Body of pancreas (tissue), 4 donors: ENCODE data around the gene COX4I2. TPM values are rescaled to one million over a fixed set of nuclear protein-coding genes. Genes with fewer than 3 reads are reported as not detected.

Source experiments
- ATAC-seq: fragments of 150-250 bp; one replicate; pipeline ENCODE4 v1.9.1; 2016
- DNase-seq, 4 donors: peaks; one replicate each; pipeline ENCODE4 v3.0.0-alpha.2; 2019
- H3K27ac ChIP-seq, 4 donors: fragments of 200-600 bp; sonication (generic); 1 replicate in 3 of 4; 2 replicates in 1 of 4; pipeline versions ENCODE4 v1.5.1 to v1.6.1; 2016 to 2019; ENCODE audit warnings: mild to moderate bottlenecking in 1 of 4, mixed read lengths in 1 of 4, moderate library complexity in 1 of 4
- H3K27me3 ChIP-seq, 2 donors: fragments of 200-600 bp; sonication (generic); one replicate each; pipeline ENCODE4 v1.6.0; 2016; ENCODE audit warnings: mild to moderate bottlenecking in 1 of 2
- H3K36me3 ChIP-seq, 2 donors: fragments of 200-600 bp; sonication (generic); replicated peaks in 1 of 2; 2 replicates each; pipeline ENCODE4 v1.5.1; 2016; ENCODE audit warnings: low read depth in 2 of 2; ENCODE audit not compliant: insufficient read depth in 1 of 2
- H3K4me1 ChIP-seq: fragments of 200-600 bp; sonication (generic); one replicate; pipeline ENCODE4 v1.6.0; 2016
- H3K4me3 ChIP-seq, 2 donors: fragments of 200-600 bp; sonication (generic); 1 replicate in 1 of 2; 2 replicates in 1 of 2; pipeline ENCODE4 v1.5.1; 2016 to 2019
- H3K9me3 ChIP-seq, 3 donors: fragments of 200-600 bp; sonication (generic); 1 replicate in 2 of 3; 2 replicates in 1 of 3; pipeline ENCODE4 v1.5.1; 2016
- CTCF ChIP-seq, 7 experiments: fragments of 450-650 bp in 4 of 7; fragments of 200-600 bp in 3 of 7; sonication (generic) in 3 of 7; IDR thresholded peaks; one replicate each; pipeline ENCODE4 v1.5.1; 2016 to 2019; ENCODE audit warnings: antibody characterized with exemption in 7 of 7
- POLR2A ChIP-seq, 3 donors: fragments of 450-650 bp; IDR thresholded peaks; one replicate each; pipeline ENCODE4 v1.6.1; 2016; ENCODE audit warnings: antibody characterized with exemption in 3 of 3, mild to moderate bottlenecking in 2 of 3
- WGBS, 2 donors: methylation state at CpG; one replicate each; pipeline ENCODE4 v1.1.5; 2017; 5-methylcytosine and 5-hydroxymethylcytosine counted together
- intact Hi-C: fragments of 100-400 bp; cut with DNase I; formaldehyde crosslinking; loops from one replicate; pipeline ENCODE4 v1.15.1; 2023
- total RNA-seq, 2 donors: library from RNA; depleted of rRNA; stranded (reverse); fragments of >200 nt; gene quantifications; one replicate each; pipeline ENCODE4 v1.1.0, GENCODE V29; 2016

The COX4I2 gene
- total RNA-seq, 2 donors from 2014 or later, result not detected

- Histone ChIP-seq H3K4me1 (peaks cover 66% of the 10 kb centered on the region), H3K9me3 (no peaks in the 10 kb centered on the region), H3K27ac (peak overlapping the region; percentile 41 to 72 (median 69)), H3K36me3 (peaks cover 0 to 6% of the 10 kb centered on the region in 2 donors), H3K27me3 (no peaks in the 10 kb centered on the region), H3K4me3 (no peak overlapping the region)
- 32 to 81% methylated on average over 7 to 11 of the region's 11 CpGs for WGBS, 2 donors
- no peak for TF ChIP-seq CTCF (IDR thresholded peaks at IDR 0.05)
- TF ChIP-seq POLR2A (IDR thresholded peaks at IDR 0.05), result peak in 2 of 3 donors; percentile 24 to 34
- ATAC-seq (peak; percentile 58), DNase-seq (peak; percentile 48 to 88 (median 75))
- intact Hi-C loops, result loop anchor here (5.0 kb wide), 1 partner anchor 63 kb away; no protein-coding TSS in a partner anchor
Measured at GRCh38 chr20:31663838-31664695, 26.4 kb downstream of the COX4I2 start.

GRCh38 chr20:31664696-31665354 is 27.1 kb downstream of the COX4I2 start:
- Histone ChIP-seq H3K27me3 (no peaks in the 10 kb centered on the region), H3K4me3 (no peak overlapping the region), H3K36me3 (peaks cover 0 to 6% of the 10 kb centered on the region in 2 donors), H3K27ac (peak overlapping the region; percentile 41 to 72 (median 69)), H3K4me1 (peaks cover 74% of the 10 kb centered on the region), H3K9me3 (no peaks in the 10 kb centered on the region)
- 55 to 85% methylated on average over 2 of the region's 2 CpGs for WGBS, 2 donors
- ATAC-seq (no peak), DNase-seq (peak in 1 of 4 donors; percentile 45)
- TF ChIP-seq POLR2A (IDR thresholded peaks at IDR 0.05) (no peak), CTCF (IDR thresholded peaks at IDR 0.05) (no peak)
- intact Hi-C loops, result loop anchor here (5.0 kb wide), 1 partner anchor 62 kb away; no protein-coding TSS in a partner anchor

GRCh38 chr20:31665753-31666152 is 28.0 kb downstream of the COX4I2 start:
- Histone ChIP-seq H3K36me3 (peaks cover 0 to 6% of the 10 kb centered on the region in 2 donors), H3K4me1 (peaks cover 83% of the 10 kb centered on the region), H3K27ac (peak overlapping the region; percentile 41 to 72 (median 70)), H3K9me3 (no peaks in the 10 kb centered on the region), H3K27me3 (no peaks in the 10 kb centered on the region), H3K4me3 (no peak overlapping the region)
- no peak for TF ChIP-seq POLR2A (IDR thresholded peaks at IDR 0.05)
- TF ChIP-seq CTCF (IDR thresholded peaks at IDR 0.05), result no peak
- DNase-seq (no peak), ATAC-seq (no peak)
- WGBS, 2 donors, result 92 to 95% methylated on average over 10 of the region's 10 CpGs
- intact Hi-C loops, result no loop called here

- H3K27me3 ChIP-seq, result no peaks in the 10 kb centered on the region
- H3K27ac ChIP-seq, result peak overlapping the region; percentile 46 to 72 (median 70)
- 72% methylated on average over 4 to 7 of the region's 7 CpGs for WGBS, 2 donors
- ATAC-seq, result no peak
- H3K36me3 ChIP-seq, result peaks cover 0 to 6% of the 10 kb centered on the region in 2 donors
- TF ChIP-seq CTCF (IDR thresholded peaks at IDR 0.05) (no peak), POLR2A (IDR thresholded peaks at IDR 0.05) (no peak)
- peak in 1 of 4 donors; percentile 58 for DNase-seq
- peaks cover 90% of the 10 kb centered on the region for H3K4me1 ChIP-seq
- H3K9me3 ChIP-seq, result no peaks in the 10 kb centered on the region
- H3K4me3 ChIP-seq, result no peak overlapping the region
- intact Hi-C loops, result no loop called here
Measured at GRCh38 chr20:31666258-31667042, 28.7 kb downstream of the COX4I2 start.
